Endothelial cell of umbilical vein (primary cell): Measurements from ENCODE around the gene DDX10. TPM values are rescaled to one million over a fixed set of nuclear protein-coding genes. Genes with fewer than 3 reads are reported as not detected.

Experiments
- BruUV-seq: library from RNA; stranded (reverse); fragments of 400-500 nt; replicated peaks from 2 replicates; lab custom pipeline; 2021; lab: Mats Ljungman, UMichigan
- CTCF ChIA-PET: fragments of 300-600, 350-600 bp; sonication (Branson Sonifier 250); formaldehyde crosslinking; loops from one replicate; lab custom pipeline; 2021; ENCODE audit warnings: antibody characterized with exemption, inconsistent platforms; lab: Charles Lee
- POLR2A ChIA-PET: fragments of 300-600, 350-600 bp; sonication (Branson Sonifier 250); formaldehyde crosslinking; loops from one replicate; lab custom pipeline; 2021; ENCODE audit warnings: antibody characterized with exemption, inconsistent platforms; lab: Charles Lee
- DNase-seq: peaks from one replicate; pipeline ENCODE4 v3.0.0-alpha.2; 2011; ENCODE audit warnings: low read depth, low spot score
- FAIRE-seq: peaks from 2 replicates; lab custom pipeline; 2011; peaks lifted over from hg19 to GRCh38; lab: Jason Lieb, UNC
- H2AFZ ChIP-seq: 2 replicates; pipeline ENCODE4 v1.6.0; 2012; ENCODE audit warnings: low read depth, low read length, control low read depth, inconsistent platforms
- H3K27ac ChIP-seq: 2 replicates; pipeline ENCODE4 v1.5.1; 2011; ENCODE audit warnings: low read depth, mild to moderate bottlenecking, control low read depth, low read length, moderate library complexity; ENCODE audit not compliant: insufficient read depth
- H3K27me3 ChIP-seq, 2 experiments: 2 replicates each; pipeline versions ENCODE4 v1.6.0 to v1.6.1; 2011; ENCODE audit warnings: low read length in 2 of 2, mixed read lengths in 1 of 2; ENCODE audit not compliant: control insufficient read depth in 2 of 2, insufficient read depth in 2 of 2
- H3K36me3 ChIP-seq, 2 experiments: 2 replicates in 1 of 2; 3 replicates in 1 of 2; pipeline ENCODE4 v1.5.1; 2011; ENCODE audit warnings: low read length in 2 of 2, mild to moderate bottlenecking in 1 of 2, moderate library complexity in 1 of 2; ENCODE audit not compliant: control insufficient read depth in 2 of 2, insufficient read depth in 2 of 2; ENCODE audit errors: extremely low read depth in 1 of 2
- H3K4me1 ChIP-seq: 3 replicates; pipeline ENCODE4 v1.5.1; 2011; ENCODE audit warnings: mild to moderate bottlenecking, low read length; ENCODE audit not compliant: control insufficient read depth, insufficient read depth; ENCODE audit errors: extremely low read depth
- H3K4me2 ChIP-seq: 2 replicates; pipeline ENCODE4 v1.6.1; 2011; ENCODE audit warnings: low read length, control low read depth, mixed read lengths; ENCODE audit not compliant: insufficient read depth
- H3K4me3 ChIP-seq, 3 experiments: fragments of 200-600 bp in 1 of 3; sonication (generic), shearing (Covaris generic) in 1 of 3; replicated peaks in 1 of 3; 2 replicates each; pipeline ENCODE4 v1.5.1; 2011 to 2016; ENCODE audit warnings: control low read depth in 3 of 3, low read length in 3 of 3, mild to moderate bottlenecking in 2 of 3, inconsistent platforms in 1 of 3, low read depth in 1 of 3, moderate library complexity in 1 of 3; ENCODE audit not compliant: insufficient read depth in 1 of 3
- H3K79me2 ChIP-seq: 2 replicates; pipeline ENCODE4 v1.6.0; 2012; ENCODE audit warnings: low read length, inconsistent platforms; ENCODE audit not compliant: control insufficient read depth, insufficient read depth
- H3K9ac ChIP-seq: replicated peaks from 2 replicates; pipeline ENCODE3; 2011; ENCODE audit warnings: low read length, control low read depth; ENCODE audit not compliant: insufficient read depth; ENCODE audit errors: extremely low read depth
- H3K9me1 ChIP-seq: replicated peaks from 3 replicates; pipeline ENCODE4 v1.6.0; 2011; ENCODE audit warnings: mild to moderate bottlenecking, low read length; ENCODE audit not compliant: control insufficient read depth, insufficient read depth; ENCODE audit errors: extremely low read depth
- H3K9me3 ChIP-seq: replicated peaks from 2 replicates; pipeline ENCODE4 v1.5.1; 2012; ENCODE audit warnings: low read length, inconsistent platforms; ENCODE audit not compliant: control insufficient read depth, insufficient read depth
- H4K20me1 ChIP-seq: replicated peaks from 2 replicates; pipeline ENCODE3; 2011; ENCODE audit warnings: mild to moderate bottlenecking, low read length; ENCODE audit not compliant: control insufficient read depth, insufficient read depth; ENCODE audit errors: extremely low read depth
- EZH2 ChIP-seq: IDR thresholded peaks from 2 replicates; pipeline ENCODE4 v1.6.1; 2012; ENCODE audit warnings: borderline replicate concordance, low read depth, mild to moderate bottlenecking, moderate library complexity, low read length, inconsistent platforms; ENCODE audit not compliant: severe bottlenecking
- FOS ChIP-seq: IDR thresholded peaks from 2 replicates; pipeline ENCODE4 v1.6.1; 2011; ENCODE audit warnings: mild to moderate bottlenecking, low read length, moderate library complexity, borderline replicate concordance; ENCODE audit not compliant: insufficient read depth
- GATA2 ChIP-seq: IDR thresholded peaks from 2 replicates; pipeline ENCODE4 v1.7.0; 2011; ENCODE audit warnings: low read depth, mild to moderate bottlenecking, moderate library complexity, mixed read lengths, low read length; ENCODE audit not compliant: insufficient read length, insufficient read depth
- JUN ChIP-seq: IDR thresholded peaks from 2 replicates; pipeline ENCODE4 v1.6.1; 2011; ENCODE audit warnings: borderline replicate concordance, low read depth; ENCODE audit not compliant: insufficient read length, insufficient read depth
- MYC ChIP-seq: IDR thresholded peaks from one replicate; pipeline ENCODE4 v1.6.1; 2011; ENCODE audit warnings: mild to moderate bottlenecking, low read depth, low read length
- POLR2A ChIP-seq: IDR thresholded peaks from 2 replicates; pipeline ENCODE4 v1.6.1; 2012; ENCODE audit warnings: low read depth, mild to moderate bottlenecking, control low read depth, low read length
- POLR2AphosphoS5 ChIP-seq: IDR thresholded peaks from 2 replicates; pipeline ENCODE4 v1.6.1; 2012; ENCODE audit warnings: low read depth, mild to moderate bottlenecking, control low read depth, low read length, moderate library complexity; ENCODE audit not compliant: insufficient read depth
- dilution Hi-C: fragments of 300-500 bp; cut with MboI; formaldehyde crosslinking; loops from one replicate; pipeline ENCODE4 v1.15.0; 2019; ENCODE audit warnings: low sequenced_read_pairs; ENCODE audit not compliant: extremely low pct_ligation_motif_present
- intact Hi-C: fragments of 100-400 bp; cut with micrococcal nuclease; formaldehyde crosslinking; loops from one replicate; pipeline ENCODE4 v1.10.0; 2022
- polyA plus RNA-seq, 4 experiments: library from polyadenylated mRNA; depleted of rRNA in 3 of 4; stranded (reverse) in 3 of 4; unstranded in 1 of 4; fragments of >200 nt; gene quantifications; 2 replicates each; pipeline versions ENCODE4 v1.2.1 to v1.2.3, GENCODE V29; 2011 to 2012; ENCODE audit warnings: missing spikeins in 1 of 4
- total RNA-seq: library from RNA; stranded (reverse); gene quantifications from 2 replicates; pipeline ENCODE4 v1.2.3, GENCODE V29; 2021
- TF ChIP-seq, protein P1 (sequence below), 2 donors: IDR thresholded peaks; 1 replicate in 1 of 2; 2 replicates in 1 of 2; pipeline ENCODE4 v1.5.1; 2011; ENCODE audit warnings: low read length in 2 of 2, mild to moderate bottlenecking in 2 of 2, moderate library complexity in 2 of 2, control low read depth in 1 of 2, inconsistent platforms in 1 of 2, low read depth in 1 of 2; ENCODE audit not compliant: insufficient read depth in 1 of 2; ENCODE audit errors: extremely low read depth in 1 of 2
- TF ChIP-seq, protein P2 (sequence below): IDR thresholded peaks from 2 replicates; pipeline ENCODE4 v1.6.1; 2011; ENCODE audit not compliant: insufficient read depth, insufficient read length

The DDX10 gene
- total and polyA plus RNA-seq, 2 donors (not counting 3 experiments of a cell fraction or from before 2014, with no cell fraction given) = 29.8 to 35.2 TPM

DNA sequence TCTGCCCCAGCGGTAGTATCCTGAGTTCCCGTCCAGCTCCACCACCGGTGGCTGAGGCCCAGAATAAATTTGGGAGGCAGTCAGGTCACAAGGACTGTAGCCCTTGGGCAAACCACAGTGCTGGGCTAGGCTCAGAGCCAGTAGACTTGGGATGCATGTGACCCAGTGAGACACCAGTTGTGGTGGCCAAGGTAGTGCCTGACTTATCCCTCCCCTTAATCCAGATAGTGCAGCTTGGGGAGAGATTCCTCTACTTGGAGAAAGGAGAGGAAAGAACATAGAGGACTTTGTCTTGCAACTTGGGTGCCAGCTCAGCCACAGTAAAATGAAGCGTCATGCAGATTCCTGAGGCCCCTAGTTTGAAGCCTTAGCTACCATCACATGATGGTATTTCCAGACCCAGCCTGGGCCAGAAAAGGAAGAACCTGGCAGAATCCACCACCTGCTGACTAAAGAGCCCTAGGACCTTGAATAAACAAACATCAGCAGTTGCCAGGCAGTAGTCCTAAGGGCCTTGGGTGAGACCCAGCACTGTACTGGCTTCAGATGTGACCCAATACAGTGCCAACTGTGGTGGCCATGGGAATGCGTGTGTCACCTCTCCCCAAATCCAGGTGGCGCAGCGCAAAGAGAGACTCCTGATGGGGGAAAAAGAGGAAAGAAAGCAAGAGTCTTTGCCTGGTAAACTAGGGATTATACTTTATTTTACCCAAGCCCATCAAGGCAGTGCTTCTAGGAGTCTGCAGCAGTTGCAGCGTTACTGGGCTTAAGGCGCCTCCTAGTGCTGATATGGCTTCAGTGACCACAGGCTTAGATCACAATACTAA is 17.0 kb upstream of the DDX10 start:
- Histone ChIP-seq H3K27ac (no peak overlapping the region), H3K4me1 (no peaks in the 10 kb centered on the region), H3K9me1 (no peaks in the 10 kb centered on the region), H3K4me3 (no peak overlapping the region), H3K9ac (no peak overlapping the region), H4K20me1 (no peaks in the 10 kb centered on the region), H3K36me3 (no peaks in the 10 kb centered on the region), H2AFZ (no peak overlapping the region), H3K79me2 (no peaks in the 10 kb centered on the region), H3K9me3 (no peaks in the 10 kb centered on the region), H3K27me3 (peaks cover 0 to 3% of the 10 kb centered on the region in 2 experiments), H3K4me2 (no peak overlapping the region)
- dilution Hi-C loops = no loop called here
- TF ChIP-seq MYC = no peak
- TF ChIP-seq, protein P1, sequence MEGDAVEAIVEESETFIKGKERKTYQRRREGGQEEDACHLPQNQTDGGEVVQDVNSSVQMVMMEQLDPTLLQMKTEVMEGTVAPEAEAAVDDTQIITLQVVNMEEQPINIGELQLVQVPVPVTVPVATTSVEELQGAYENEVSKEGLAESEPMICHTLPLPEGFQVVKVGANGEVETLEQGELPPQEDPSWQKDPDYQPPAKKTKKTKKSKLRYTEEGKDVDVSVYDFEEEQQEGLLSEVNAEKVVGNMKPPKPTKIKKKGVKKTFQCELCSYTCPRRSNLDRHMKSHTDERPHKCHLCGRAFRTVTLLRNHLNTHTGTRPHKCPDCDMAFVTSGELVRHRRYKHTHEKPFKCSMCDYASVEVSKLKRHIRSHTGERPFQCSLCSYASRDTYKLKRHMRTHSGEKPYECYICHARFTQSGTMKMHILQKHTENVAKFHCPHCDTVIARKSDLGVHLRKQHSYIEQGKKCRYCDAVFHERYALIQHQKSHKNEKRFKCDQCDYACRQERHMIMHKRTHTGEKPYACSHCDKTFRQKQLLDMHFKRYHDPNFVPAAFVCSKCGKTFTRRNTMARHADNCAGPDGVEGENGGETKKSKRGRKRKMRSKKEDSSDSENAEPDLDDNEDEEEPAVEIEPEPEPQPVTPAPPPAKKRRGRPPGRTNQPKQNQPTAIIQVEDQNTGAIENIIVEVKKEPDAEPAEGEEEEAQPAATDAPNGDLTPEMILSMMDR (IDR thresholded peaks at IDR 0.05; ENCODE audit: extremely low read depth in 1 of 2, insufficient read depth in 1 of 2, low read depth in 1 of 2, low read length in 2 of 2) = peak; percentile 77 to 84
- POLR2A ChIA-PET = no interaction called here
- DNase-seq (peak; percentile 77), FAIRE-seq (no peak)
- CTCF ChIA-PET = interaction anchor here (0.6 to 11.4 kb wide), 11 partner anchors 10 to 730 kb away, joined by 3 to 144 read pairs (median 4); partner anchors contain the start of genes CUL5 and NPAT
- BruUV-seq = no TSS peak
- intact Hi-C loops = loop anchor here (1.0 to 10.0 kb wide), 8 partner anchors 181 to 731 kb away; partner anchors contain the start of genes ATM, C11orf65 and CUL5

DNA sequence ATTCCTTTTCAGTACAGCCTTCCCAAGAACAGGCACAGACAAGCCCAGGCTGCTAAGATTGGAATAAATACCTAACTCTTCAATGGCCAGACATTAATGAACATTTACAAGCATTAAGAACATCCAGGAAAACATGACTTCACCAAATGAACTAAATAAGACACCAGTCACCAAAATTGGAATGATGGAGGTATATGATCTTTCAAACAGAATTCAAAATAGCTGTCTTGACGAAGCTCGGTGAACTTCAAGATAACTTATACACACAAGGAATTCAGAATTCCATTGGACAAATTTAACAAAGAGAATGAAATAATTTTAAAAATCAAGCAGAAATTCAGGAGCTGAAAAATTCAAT is 16.4 kb upstream of the DDX10 start:
- H3K4me3 ChIP-seq = no peak overlapping the region
- no peak for TF ChIP-seq GATA2
- TF ChIP-seq FOS = no peak
- no peak for TF ChIP-seq EZH2
- TF ChIP-seq, protein P1 (IDR thresholded peaks at IDR 0.05; ENCODE audit: extremely low read depth in 1 of 2, insufficient read depth in 1 of 2, low read depth in 1 of 2, low read length in 2 of 2) = no peak
- TF ChIP-seq, protein P2, sequence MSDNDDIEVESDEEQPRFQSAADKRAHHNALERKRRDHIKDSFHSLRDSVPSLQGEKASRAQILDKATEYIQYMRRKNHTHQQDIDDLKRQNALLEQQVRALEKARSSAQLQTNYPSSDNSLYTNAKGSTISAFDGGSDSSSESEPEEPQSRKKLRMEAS = no peak
- TF ChIP-seq POLR2AphosphoS5 = no peak
- no peak for TF ChIP-seq JUN
- no peak for TF ChIP-seq POLR2A
- no peak for TF ChIP-seq MYC
- no peaks in the 10 kb centered on the region for H4K20me1 ChIP-seq
- no peak for DNase-seq
- no peak overlapping the region for H2AFZ ChIP-seq
- H3K9me3 ChIP-seq = no peaks in the 10 kb centered on the region
- dilution Hi-C loops (no loop called here), intact Hi-C loops (loop anchor here (1.0 to 10.0 kb wide), 8 partner anchors 181 to 732 kb away; partner anchors contain the start of genes ATM, C11orf65 and CUL5)
- H3K9me1 ChIP-seq = no peaks in the 10 kb centered on the region
- no peak overlapping the region for H3K9ac ChIP-seq
- H3K27ac ChIP-seq = no peak overlapping the region
- H3K79me2 ChIP-seq = no peaks in the 10 kb centered on the region
- CTCF ChIA-PET = interaction anchor here (0.6 to 11.4 kb wide), 15 partner anchors 10 to 1099 kb away, joined by 3 to 144 read pairs (median 3); partner anchors contain the start of genes ACAT1, ATM, CUL5 and DDX10
- H3K27me3 ChIP-seq = peaks cover 0 to 3% of the 10 kb centered on the region in 2 experiments
- no peaks in the 10 kb centered on the region for H3K4me1 ChIP-seq
- POLR2A ChIA-PET = no interaction called here
- peak; percentile 81 for FAIRE-seq
- TSS peak; percentile 60 for BruUV-seq
- no peaks in the 10 kb centered on the region for H3K36me3 ChIP-seq
- H3K4me2 ChIP-seq = no peak overlapping the region
